Bronchial epithelial cell (primary cell): Measurements from ENCODE around the gene MYH6. TPM values are rescaled to one million over a fixed set of nuclear protein-coding genes. Genes with fewer than 3 reads are reported as not detected.

Source experiments
- DNase-seq: peaks from one replicate; pipeline ENCODE4 v3.0.0-alpha.2; 2010; ENCODE audit warnings: low read depth
- FAIRE-seq: peaks from 2 replicates; lab custom pipeline; 2011; peaks lifted over from hg19 to GRCh38; lab: Jason Lieb, UNC
- H3K27me3 ChIP-seq: 2 replicates; pipeline ENCODE4 v1.5.1; 2011; ENCODE audit warnings: low read length; ENCODE audit not compliant: control insufficient read depth, insufficient read depth
- H3K36me3 ChIP-seq: 2 replicates; pipeline ENCODE4 v1.5.1; 2011; ENCODE audit warnings: low read length; ENCODE audit not compliant: control insufficient read depth, insufficient read depth
- H3K4me3 ChIP-seq: 2 replicates; pipeline ENCODE4 v1.5.1; 2011; ENCODE audit warnings: mild to moderate bottlenecking, low read depth, low read length, control low read depth
- CTCF ChIP-seq: IDR thresholded peaks from 2 replicates; pipeline ENCODE4 v1.5.1; 2011; ENCODE audit warnings: mild to moderate bottlenecking, moderate library complexity, low read length, control low read depth, inconsistent platforms; ENCODE audit not compliant: insufficient read depth, severe bottlenecking
- total RNA-seq: library from RNA; depleted of rRNA; stranded (reverse); fragments of >200 nt; gene quantifications from 2 replicates; pipeline ENCODE4 v1.2.1, GENCODE V29; 2014

Gene MYH6
- total RNA-seq, 1 donor from 2014 or later, result not detected

- H3K27me3 ChIP-seq, result no peaks in the 10 kb centered on the region
- no peak overlapping the region for H3K4me3 ChIP-seq
- FAIRE-seq (no peak), DNase-seq (no peak)
- H3K36me3 ChIP-seq, result no peaks in the 10 kb centered on the region
- no peak for TF ChIP-seq CTCF
These were observed 30.9 kb downstream of the MYH6 start for GRCh38 chr14:23377198-23377550.

GRCh38 chr14:23376482-23377197 is 31.4 kb downstream of the MYH6 start, which contains the start of gene CMTM5:
CMTM5 (plus strand) TSS chr14:23377046; CDS start chr14:23377252, 206 bp downstream.
- Histone ChIP-seq H3K36me3 (no peaks in the 10 kb centered on the region), H3K27me3 (no peaks in the 10 kb centered on the region), H3K4me3 (no peak within 1 kb of the TSS)
- FAIRE-seq (no peak), DNase-seq (no peak)
- TF ChIP-seq CTCF, result no peak

- Histone ChIP-seq H3K4me3 (no peak overlapping the region), H3K36me3 (no peaks in the 10 kb centered on the region), H3K27me3 (no peaks in the 10 kb centered on the region)
- no peak for DNase-seq
- TF ChIP-seq CTCF, result no peak
- FAIRE-seq, result no peak
These were observed 32.4 kb downstream of the MYH6 start for GRCh38 chr14:23375527-23376251.

GRCh38 chr14:23373041-23373440 is 35.0 kb downstream of the MYH6 start:
- H3K36me3 ChIP-seq, result no peaks in the 10 kb centered on the region
- TF ChIP-seq CTCF, result no peak

GRCh38 chr14:23372509-23372908 is 35.6 kb downstream of the MYH6 start, which contains the start of gene IL25:
IL25 (plus strand) TSS chr14:23372809.
- Histone ChIP-seq H3K4me3 (no peak within 1 kb of the TSS), H3K36me3 (no peaks in the 10 kb centered on the region), H3K27me3 (no peaks in the 10 kb centered on the region)
- FAIRE-seq (no peak), DNase-seq (no peak)
- TF ChIP-seq CTCF, result no peak

More at GRCh38 chr14:23373041-23373440, 35.0 kb downstream of the MYH6 start:
- no peak for FAIRE-seq
- no peaks in the 10 kb centered on the region for H3K27me3 ChIP-seq
- DNase-seq, result no peak
- H3K4me3 ChIP-seq, result no peak overlapping the region
